HG03469 (cell line): ENCODE results near the gene IRF3.
"Not testable (repeated sequence)": the region's sequence is repeated elsewhere in the genome, so short reads cannot be mapped to it uniquely, and the experiment has no call there.

Experiments used
- ATAC-seq: cut with Tn5 transposase; IDR thresholded peaks from one replicate; pipeline ENCODE4 v1.9.1; 2021; ENCODE audit warnings: mild to moderate bottlenecking, moderate library complexity, moderate number of reproducible peaks; ENCODE audit not compliant: unreplicated experiment

Gene IRF3

DNA sequence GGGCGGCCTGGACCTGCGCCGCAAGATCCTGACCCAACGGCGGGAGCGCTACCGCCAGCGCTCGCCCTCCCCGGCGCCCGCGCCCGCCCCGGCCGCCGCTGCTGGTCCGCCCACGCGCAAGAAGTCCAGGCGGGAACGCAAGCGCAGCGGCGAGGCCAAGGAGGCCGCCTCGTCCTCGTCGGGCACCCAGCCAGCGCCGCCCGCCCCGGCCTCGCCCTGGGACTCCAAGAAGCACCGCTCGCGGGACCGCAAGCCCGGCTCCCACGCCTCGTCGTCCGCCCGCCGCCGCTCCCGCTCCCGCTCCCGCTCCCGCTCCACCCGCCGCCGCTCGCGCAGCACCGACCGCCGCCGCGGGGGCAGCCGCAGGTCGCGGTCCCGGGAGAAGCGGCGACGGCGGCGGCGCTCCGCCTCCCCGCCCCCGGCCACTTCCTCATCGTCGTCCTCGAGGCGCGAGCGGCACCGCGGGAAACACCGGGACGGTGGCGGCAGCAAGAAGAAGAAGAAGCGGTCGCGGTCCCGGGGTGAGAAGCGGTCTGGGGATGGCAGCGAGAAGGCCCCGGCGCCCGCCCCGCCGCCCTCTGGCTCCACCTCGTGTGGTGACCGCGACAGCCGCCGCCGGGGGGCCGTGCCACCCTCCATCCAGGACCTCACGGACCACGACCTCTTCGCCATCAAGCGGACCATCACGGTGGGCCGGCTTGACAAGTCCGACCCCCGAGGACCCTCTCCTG is 13.7 kb downstream of the IRF3 start:
- ATAC-seq: no peak

- no peak for ATAC-seq
Measured at GRCh38 chr19:49651029-49651819, 14.4 kb downstream of the IRF3 start.

- ATAC-seq: no peak
Measured at GRCh38 chr19:49646586-49646985, 19.1 kb downstream of the IRF3 start.

DNA sequence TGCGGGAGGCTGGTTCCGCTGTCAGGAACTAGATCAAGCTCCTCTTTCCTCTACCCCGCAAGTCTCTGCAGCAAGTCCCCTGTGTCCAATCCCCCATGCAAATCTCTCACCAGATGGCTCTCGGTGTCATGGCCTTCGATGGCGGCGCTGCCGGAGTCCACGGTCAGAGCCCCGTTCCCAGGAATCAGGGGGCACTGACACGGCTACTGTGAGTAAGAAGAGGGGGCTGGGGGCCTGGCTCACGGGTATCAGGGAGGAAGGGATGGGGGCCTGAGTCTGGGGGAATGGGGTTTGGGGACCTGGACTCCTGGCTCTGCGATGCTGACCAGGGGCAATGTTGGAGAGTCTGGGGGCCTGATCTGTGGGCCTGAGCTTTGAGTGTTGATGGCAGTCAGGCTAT is 19.7 kb downstream of the IRF3 start:
- ATAC-seq: no peak

GRCh38 chr19:49645592-49645991 is 20.1 kb downstream of the IRF3 start:
- ATAC-seq: no peak

DNA sequence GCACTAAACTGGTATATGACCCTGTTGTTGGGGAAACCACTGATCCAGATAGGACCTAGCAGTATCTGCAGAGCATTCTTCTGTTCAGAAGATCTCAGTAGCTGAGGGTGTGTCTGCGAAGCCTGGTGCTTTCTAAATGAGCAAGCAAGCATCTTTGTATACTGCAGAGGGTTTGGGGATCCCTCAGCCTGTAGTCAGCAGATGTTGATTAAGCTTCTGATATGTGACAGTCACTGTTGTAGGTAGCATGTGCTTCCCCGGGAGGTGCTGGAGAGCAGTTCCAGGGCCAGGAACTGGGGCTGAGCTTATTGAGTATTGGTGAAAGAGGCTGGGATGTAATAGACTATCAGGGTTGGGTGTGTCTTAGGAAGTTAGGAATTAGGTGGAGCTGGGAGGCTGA is 22.2 kb downstream of the IRF3 start:
- ATAC-seq: no peak

- no peak for ATAC-seq
Measured at GRCh38 chr19:49642492-49643035, 23.1 kb downstream of the IRF3 start.

DNA sequence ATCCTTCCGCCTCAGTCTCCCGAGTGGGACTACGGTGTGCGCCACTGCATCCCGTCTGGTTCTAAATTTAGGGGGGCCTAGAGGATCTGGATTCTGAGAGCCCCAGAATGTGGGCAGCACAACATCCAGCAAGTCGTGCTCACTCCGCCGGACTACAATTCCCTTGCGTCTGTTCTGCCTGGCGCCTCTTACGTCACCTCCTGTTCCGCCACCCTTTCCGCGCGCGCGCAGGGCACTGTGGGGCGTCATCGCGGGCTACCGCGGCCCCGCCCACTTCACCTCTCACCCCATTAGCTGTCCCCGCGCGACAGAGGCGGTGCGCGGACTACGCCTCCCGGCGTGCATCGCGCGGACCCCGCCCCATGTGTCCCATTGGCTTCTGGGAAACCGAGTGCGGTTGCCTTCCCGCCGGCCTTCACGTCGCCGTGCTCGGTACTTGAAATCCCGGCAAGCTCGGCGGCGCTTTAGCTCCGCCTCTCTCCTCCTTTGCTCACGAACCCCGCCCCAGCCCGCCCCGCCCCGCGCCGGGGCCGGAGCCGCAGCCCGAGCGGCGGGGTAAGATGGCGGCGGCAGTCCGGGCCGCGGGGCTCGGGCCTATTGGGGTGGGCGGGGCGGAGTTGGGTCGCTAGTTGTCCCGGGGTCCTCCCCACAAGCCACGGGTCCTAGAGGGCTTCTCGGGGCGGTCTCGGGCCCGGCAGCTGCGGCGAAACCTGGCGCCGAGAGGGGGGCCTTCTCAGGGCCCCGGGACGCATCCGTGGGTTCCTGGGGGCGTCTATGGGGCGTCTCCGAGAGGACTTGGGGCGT is 23.8 kb downstream of the IRF3 start, which contains the start of gene SCAF1:
Gene SCAF1 (plus strand): TSS at position 522 of the 804 bp plus-strand sequence. CDS start 2,818 bp downstream, outside the sequence.
- peak; percentile 37 for ATAC-seq

GRCh38 chr19:49640113-49640898 is 25.4 kb downstream of the IRF3 start, which contains the start of gene RRAS:
Gene RRAS (minus strand): TSS chr19:49640143. CDS start chr19:49640098, 45 bp downstream.
- peak; percentile 40 for ATAC-seq

DNA sequence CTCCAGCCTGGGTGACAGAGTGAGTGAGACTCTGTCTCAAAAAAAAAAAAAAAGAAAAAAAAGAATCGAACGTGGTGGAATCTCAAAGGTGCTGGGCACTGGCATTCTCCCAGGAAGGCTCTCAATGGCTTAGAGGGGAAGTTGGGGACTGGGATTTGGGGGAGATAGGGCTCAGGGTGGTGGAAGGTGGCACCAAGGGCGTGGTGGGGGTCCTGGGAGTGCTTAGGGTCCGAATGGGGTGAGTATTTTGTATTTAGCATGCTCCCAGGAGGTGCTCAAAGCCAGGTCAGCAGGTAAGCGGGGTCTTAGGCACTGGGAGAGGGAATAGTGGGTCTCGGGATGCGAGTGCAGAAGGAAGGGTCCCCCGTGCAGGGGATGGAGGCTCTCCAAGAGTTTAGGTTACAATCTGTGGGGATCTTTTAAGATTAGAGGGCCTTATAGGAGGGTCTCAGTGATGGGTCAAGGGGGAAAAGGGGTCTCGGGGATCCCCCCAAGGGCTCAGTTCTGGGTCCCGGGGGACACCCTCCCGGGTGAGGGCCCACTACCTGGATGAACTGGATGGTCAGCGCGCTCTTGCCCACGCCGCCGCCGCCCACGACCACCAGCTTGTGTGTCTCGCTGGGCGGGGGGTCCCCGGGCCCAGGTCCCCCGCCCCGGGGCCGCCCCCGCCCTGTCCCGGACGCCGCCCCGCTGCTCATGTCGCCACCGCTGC is 26.1 kb downstream of the IRF3 start:
- ATAC-seq: no peak

GRCh38 chr19:49637821-49638738 is 27.6 kb downstream of the IRF3 start:
- ATAC-seq: no peak

GRCh38 chr19:49636233-49636932 is 29.3 kb downstream of the IRF3 start:
- ATAC-seq: no peak

GRCh38 chr19:49635530-49636232 is 30.0 kb downstream of the IRF3 start:
- ATAC-seq: no peak

DNA sequence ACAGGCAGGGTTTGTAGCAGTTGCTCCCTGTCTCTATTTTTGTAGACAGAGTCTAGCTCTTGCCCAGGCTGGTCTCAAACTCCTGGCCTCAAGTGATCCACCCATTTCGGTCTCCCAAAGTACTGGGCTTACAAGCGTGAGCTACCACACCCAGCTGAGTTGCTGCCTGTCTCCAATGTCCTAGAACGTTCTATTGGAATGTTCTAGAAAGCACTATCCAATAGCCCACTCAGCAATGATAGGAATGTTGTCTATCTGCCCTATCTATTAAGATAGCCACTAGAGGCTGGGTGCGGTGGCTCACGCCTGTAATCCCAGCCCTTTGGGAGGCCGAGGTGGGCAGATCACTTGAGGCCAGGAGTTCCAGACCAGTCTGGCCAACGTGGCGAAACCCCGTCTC is 32.4 kb downstream of the IRF3 start:
- not testable (repeated sequence) for ATAC-seq

GRCh38 chr19:49632576-49632975 is 33.1 kb downstream of the IRF3 start:
- no peak for ATAC-seq

DNA sequence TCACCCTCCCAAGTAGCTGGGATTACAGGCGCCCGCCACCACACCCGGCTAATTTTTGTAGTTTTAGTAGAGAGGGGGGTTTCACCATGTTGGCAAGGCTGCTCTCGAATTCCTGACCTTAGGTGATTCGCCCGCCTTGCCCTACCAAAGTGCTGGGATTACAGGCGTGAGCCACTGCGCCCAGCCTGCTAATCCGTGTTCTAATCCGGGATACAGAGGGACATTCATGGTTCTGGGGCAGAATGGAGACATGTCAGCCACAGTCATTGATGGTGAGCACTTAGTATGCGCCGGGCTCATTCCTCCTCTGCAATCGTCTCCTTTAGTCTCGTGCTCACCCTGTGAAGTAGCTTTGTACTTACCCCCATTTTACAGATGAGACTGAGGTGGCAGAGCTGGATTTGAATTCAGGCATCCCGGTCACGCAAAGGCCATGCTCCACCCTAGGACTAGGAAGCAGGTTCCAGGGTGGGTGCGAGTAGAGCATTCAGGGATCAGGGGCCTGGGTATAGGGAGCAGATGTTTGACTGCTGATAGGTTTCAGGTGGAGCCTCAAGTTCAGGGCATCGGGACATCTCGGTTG is 34.0 kb downstream of the IRF3 start:
- ATAC-seq: no peak
